ENCODE measurements around the gene DUSP28. TPM values are rescaled to one million over a fixed set of nuclear protein-coding genes. Genes with fewer than 3 reads are reported as not detected.

The DUSP28 gene
- total RNA-seq, 8 experiments from 2014 or later, result 4.4 to 11.2 (median 8.5) TPM

DNA sequence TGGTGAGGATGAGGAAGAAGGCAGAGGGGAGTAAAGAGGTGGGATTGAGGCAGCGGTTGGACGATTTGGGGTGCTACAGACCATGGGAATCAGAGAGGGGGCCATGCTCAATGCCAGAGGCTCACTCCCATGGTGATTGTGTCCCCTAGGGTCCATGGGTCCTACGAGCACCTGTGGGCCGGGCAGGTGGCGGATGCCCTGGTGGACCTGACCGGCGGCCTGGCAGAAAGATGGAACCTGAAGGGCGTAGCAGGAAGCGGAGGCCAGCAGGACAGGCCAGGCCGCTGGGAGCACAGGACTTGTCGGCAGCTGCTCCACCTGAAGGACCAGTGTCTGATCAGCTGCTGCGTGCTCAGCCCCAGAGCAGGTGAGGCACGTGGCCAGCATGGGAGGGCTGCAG is 31.6 kb downstream of the DUSP28 start:
- WGBS, 10 experiments, result 73 to 100% (median 98%) methylated on average over 1 to 5 of the region's 13 CpGs; no CpG with 5 or more reads in 4 of the 10 experiments
- ATAC-seq (replicated peaks in 6 of 8), result no peak
- in situ Hi-C loops (cut with MboI; ENCODE audit: low pct_unique_long_range_greater_than_20kb in 2 of 9, low sequenced_read_pairs in 9 of 9, unreplicated experiment in 9 of 9), result no loop called here
- Histone ChIP-seq H3K27ac (no peak overlapping the region), H3K4me1 (replicated peaks in 1 of 2) (peaks cover 8 to 11% of the 10 kb centered on the region in 2 donors), H3K4me3 (no peak overlapping the region)

DNA sequence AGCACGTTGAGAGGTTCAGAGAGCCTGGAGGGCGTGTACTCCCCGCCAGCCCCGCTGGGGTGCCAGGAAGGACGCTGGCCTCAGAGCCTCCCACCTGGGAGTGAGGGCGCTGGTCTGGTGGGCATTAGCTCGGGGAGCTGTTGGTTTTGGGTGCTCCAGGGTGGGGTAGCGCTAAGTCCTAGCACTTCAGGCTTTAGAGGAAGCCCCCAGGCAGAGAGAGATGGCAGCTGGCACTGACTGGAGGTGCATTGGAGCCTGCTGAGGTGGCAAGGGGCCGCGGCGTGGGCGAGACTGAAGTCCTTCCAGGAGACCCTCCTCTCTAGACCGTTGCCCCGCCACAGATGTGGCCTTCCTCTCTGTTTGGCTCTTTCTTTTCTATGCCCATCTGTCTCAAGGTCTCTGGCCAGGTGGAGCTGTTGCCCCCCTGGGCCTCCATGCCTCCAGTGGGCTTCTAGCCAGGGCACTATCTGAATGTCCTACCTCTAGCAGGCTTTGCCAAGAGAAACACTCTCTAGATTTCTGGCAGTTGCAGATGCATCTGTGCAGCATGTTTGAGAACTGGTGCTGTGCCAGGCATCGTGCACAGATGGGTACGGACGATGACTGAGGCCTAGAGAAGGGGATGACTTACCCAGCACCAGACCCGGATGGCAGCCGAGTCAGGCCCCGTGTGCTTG is 33.0 kb downstream of the DUSP28 start:
- ATAC-seq (replicated peaks in 6 of 8), result no peak
- 80 to 96% (median 90%) methylated on average over 1 to 12 of the region's 20 CpGs; no CpG with 5 or more reads in 5 of the 10 experiments for WGBS, 10 experiments
- Histone ChIP-seq H3K4me3 (no peak overlapping the region), H3K4me1 (replicated peaks in 1 of 2) (peaks cover 2 to 4% of the 10 kb centered on the region in 2 donors), H3K27ac (no peak overlapping the region)
- in situ Hi-C loops (cut with MboI; ENCODE audit: low pct_unique_long_range_greater_than_20kb in 2 of 9, low sequenced_read_pairs in 9 of 9, unreplicated experiment in 9 of 9), result no loop called here

DNA sequence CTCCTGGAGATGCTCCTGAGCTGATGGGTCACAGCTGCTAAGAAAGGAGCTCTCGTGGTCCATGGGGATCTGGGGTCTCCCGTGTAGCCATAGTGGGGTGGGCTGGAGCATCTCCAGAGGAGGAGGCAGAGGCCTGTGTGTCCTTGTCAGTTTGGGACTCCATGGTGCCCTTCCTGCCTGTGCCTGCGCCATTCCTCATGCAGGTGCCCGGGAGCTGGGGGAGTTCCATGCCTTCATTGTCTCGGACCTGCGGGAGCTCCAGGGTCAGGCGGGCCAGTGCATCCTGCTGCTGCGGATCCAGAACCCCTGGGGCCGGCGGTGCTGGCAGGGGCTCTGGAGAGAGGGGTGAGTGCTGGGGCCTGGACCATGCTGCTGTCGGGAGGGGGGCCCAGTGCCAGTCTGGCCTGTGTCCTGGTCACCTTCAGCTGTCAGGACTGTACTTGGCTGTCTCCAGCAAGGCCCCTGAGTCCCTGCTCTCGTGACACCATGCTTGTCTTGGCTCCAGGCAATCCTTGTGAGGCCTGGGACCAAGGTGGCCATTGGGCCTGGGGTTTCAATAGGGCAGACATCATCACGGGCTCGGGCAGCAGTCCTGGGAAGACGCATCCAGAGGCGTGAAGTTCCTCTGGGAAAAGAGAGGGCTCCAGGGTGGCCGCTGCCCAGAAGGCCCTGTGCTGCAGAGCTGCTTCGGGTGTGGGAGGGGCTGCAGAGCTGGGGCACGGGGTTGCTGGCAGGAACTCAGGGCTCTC is 33.7 kb downstream of the DUSP28 start:
- H3K27ac ChIP-seq, result no peak overlapping the region

DNA sequence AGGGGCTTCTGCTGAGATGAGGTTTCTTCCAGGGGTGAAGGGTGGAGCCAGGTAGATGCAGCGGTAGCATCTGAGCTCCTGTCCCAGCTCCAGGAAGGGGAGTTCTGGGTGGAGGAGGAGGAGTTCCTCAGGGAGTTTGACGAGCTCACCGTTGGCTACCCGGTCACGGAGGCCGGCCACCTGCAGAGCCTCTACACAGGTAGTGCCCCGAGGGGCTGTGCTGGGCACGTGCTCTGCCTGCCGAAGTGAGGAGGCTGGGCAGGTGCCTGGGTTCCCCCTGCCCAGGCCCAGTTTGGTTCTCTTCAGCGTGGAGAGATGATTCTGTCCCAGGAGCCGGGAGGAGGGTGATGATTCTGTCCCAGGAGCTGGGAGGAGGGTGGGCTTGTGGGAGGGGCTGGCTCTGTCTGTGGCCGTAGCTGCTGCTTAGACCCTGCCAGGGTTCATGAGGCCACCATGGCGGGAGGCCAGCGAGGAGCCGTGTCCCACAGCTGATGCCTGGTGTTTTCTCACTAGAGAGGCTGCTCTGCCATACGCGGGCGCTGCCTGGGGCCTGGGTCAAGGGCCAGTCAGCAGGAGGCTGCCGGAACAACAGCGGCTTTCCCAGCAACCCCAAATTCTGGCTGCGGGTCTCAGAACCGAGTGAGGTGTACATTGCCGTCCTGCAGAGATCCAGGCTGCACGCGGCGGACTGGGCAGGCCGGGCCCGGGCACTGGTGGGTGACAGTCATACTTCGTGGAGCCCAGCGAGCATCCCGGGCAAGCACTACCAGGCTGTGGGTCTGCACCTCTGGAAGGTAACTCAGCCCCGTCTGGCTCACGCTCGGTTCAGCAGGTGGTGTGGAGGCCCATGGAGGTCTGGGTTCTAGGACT is 34.6 kb downstream of the DUSP28 start:
- peak in 2 of 8 experiments; percentile 5 to 6 for ATAC-seq (replicated peaks in 6 of 8)
- 89 to 100% (median 100%) methylated on average over 1 to 9 of the region's 34 CpGs; no CpG with 5 or more reads in 7 of the 10 experiments for WGBS, 10 experiments
- Histone ChIP-seq H3K4me1 (replicated peaks in 1 of 2) (no peaks in the 10 kb centered on the region), H3K4me3 (no peak overlapping the region), H3K27ac (no peak overlapping the region)
- in situ Hi-C loops (cut with MboI; ENCODE audit: low pct_unique_long_range_greater_than_20kb in 2 of 9, low sequenced_read_pairs in 9 of 9, unreplicated experiment in 9 of 9), result no loop called here

More for the DNA sequence above, 33.7 kb downstream of the DUSP28 start:
- Histone ChIP-seq H3K4me3 (no peak overlapping the region), H3K4me1 (replicated peaks in 1 of 2) (no peaks in the 10 kb centered on the region)
- in situ Hi-C loops (cut with MboI; ENCODE audit: low pct_unique_long_range_greater_than_20kb in 2 of 9, low sequenced_read_pairs in 9 of 9, unreplicated experiment in 9 of 9), result no loop called here
- no peak for ATAC-seq (replicated peaks in 6 of 8)
- WGBS, 10 experiments, result 80 to 100% (median 90%) methylated on average over 1 of the region's 19 CpGs; no CpG with 5 or more reads in 6 of the 10 experiments

DNA sequence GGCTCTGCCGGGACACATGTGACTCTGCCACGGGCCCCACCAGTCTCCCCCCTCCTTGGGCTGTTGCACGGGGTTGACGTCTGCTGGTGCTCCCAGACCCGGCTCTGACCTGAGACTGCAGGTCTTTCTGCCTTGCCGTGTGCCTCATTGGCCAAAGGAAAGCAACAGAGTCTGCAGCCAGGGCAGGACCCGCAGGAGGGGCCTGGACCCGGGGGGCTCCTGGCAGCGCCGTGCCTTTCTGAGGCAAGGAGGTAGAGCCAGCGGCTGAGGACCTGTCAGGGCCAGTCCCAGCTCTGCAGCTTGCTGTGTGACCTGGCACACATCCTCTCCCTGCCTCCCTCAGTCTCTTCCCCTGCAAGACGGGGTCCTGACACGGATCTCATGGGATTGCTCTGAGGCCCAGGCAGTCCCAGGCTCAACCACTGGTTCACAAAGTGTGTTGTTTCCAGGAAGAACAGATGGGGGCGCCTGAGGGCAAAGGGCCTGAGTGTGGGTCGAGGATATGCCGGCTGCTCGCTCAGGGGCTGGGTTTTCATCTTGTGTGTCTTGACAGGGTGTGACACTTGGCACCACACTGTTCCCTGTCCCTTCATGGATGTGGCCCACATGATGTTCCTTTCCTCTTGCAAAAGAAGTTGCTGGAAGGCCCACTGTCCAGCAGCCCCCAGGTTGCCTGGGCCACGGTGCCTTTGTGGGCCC is 35.4 kb downstream of the DUSP28 start:
- in situ Hi-C loops (cut with MboI; ENCODE audit: low pct_unique_long_range_greater_than_20kb in 2 of 9, low sequenced_read_pairs in 9 of 9, unreplicated experiment in 9 of 9), result no loop called here
- Histone ChIP-seq H3K4me3 (no peak overlapping the region), H3K4me1 (replicated peaks in 1 of 2) (no peaks in the 10 kb centered on the region), H3K27ac (no peak overlapping the region)
- peak; percentile 4 to 73 (median 47) for ATAC-seq (replicated peaks in 6 of 8)
- 40 to 100% (median 54%) methylated on average over 2 to 6 of the region's 18 CpGs; no CpG with 5 or more reads in 6 of the 10 experiments for WGBS, 10 experiments

DNA sequence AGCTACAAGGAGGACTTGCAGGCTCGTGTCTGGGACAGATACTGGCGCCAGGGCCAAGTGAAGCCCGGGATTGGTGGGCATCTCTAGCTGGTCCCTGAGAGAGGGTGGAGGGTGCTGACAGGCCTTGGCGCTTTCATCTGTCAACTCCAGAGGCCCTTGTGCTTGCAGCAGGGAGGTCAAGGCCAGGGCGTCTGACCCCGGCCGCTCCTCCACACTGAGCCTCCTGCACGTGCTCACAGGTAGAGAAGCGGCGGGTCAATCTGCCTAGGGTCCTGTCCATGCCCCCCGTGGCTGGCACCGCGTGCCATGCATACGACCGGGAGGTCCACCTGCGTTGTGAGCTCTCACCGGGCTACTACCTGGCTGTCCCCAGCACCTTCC is 35.9 kb downstream of the DUSP28 start:
- in situ Hi-C loops (cut with MboI; ENCODE audit: low pct_unique_long_range_greater_than_20kb in 2 of 9, low sequenced_read_pairs in 9 of 9, unreplicated experiment in 9 of 9), result no loop called here
- no peak overlapping the region for H3K27ac ChIP-seq
- ATAC-seq (replicated peaks in 6 of 8), result no peak
- no peak overlapping the region for H3K4me3 ChIP-seq
- 60 to 94% (median 88%) methylated on average over 1 to 13 of the region's 17 CpGs; no CpG with 5 or more reads in 4 of the 10 experiments for WGBS, 10 experiments
- H3K4me1 ChIP-seq (replicated peaks in 1 of 2), result no peaks in the 10 kb centered on the region

DNA sequence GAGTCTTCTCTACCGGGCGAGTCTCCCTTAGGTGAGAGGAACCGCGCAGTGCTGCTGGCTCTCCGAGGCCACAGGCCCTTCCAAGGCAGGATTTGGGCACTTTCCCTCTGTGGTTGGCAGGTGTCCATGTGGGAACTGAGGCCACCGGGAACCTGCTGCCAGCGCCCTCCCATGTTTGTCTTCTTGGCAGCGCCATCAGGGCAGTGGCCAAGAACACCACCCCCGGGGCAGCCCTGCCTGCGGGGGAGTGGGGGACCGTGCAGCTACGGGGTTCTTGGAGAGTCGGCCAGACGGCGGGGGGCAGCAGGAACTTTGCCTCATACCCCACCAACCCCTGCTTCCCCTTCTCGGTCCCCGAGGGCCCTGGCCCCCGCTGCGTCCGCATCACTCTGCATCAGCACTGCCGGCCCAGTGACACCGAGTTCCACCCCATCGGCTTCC is 36.4 kb downstream of the DUSP28 start:
- no peaks in the 10 kb centered on the region for H3K4me1 ChIP-seq (replicated peaks in 1 of 2)
- ATAC-seq (replicated peaks in 6 of 8), result no peak
- in situ Hi-C loops (cut with MboI; ENCODE audit: low pct_unique_long_range_greater_than_20kb in 2 of 9, low sequenced_read_pairs in 9 of 9, unreplicated experiment in 9 of 9), result no loop called here
- WGBS, 10 experiments, result 100% methylated on average over 2 of the region's 23 CpGs; no CpG with 5 or more reads in 8 of the 10 experiments
- no peak overlapping the region for H3K4me3 ChIP-seq
- no peak overlapping the region for H3K27ac ChIP-seq

DNA sequence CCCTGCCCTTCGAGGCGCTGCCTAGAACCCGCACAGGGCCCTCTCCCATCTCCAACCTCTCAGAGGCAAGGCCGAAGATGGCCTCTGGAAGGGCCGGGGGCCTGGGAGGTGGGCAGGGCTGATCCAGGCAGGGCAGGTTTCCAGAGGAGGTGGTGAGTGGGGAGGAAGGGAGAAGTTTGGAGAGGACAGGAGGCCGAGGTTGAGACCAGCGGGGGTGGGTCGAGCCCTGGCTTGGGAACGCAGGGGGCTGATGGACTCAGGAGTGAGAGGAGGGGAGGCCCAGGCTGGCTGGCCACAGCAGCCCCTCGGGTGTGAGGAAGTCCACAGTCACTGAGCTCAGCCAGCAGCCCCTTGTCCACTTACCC is 36.9 kb downstream of the DUSP28 start:
- no peak for ATAC-seq (replicated peaks in 6 of 8)
- H3K4me1 ChIP-seq (replicated peaks in 1 of 2), result no peaks in the 10 kb centered on the region
- H3K27ac ChIP-seq, result no peak overlapping the region
- in situ Hi-C loops (cut with MboI; ENCODE audit: low pct_unique_long_range_greater_than_20kb in 2 of 9, low sequenced_read_pairs in 9 of 9, unreplicated experiment in 9 of 9), result no loop called here
- no peak overlapping the region for H3K4me3 ChIP-seq
- WGBS, 10 experiments, result no CpG with 5 or more reads among the region's 10 CpGs

DNA sequence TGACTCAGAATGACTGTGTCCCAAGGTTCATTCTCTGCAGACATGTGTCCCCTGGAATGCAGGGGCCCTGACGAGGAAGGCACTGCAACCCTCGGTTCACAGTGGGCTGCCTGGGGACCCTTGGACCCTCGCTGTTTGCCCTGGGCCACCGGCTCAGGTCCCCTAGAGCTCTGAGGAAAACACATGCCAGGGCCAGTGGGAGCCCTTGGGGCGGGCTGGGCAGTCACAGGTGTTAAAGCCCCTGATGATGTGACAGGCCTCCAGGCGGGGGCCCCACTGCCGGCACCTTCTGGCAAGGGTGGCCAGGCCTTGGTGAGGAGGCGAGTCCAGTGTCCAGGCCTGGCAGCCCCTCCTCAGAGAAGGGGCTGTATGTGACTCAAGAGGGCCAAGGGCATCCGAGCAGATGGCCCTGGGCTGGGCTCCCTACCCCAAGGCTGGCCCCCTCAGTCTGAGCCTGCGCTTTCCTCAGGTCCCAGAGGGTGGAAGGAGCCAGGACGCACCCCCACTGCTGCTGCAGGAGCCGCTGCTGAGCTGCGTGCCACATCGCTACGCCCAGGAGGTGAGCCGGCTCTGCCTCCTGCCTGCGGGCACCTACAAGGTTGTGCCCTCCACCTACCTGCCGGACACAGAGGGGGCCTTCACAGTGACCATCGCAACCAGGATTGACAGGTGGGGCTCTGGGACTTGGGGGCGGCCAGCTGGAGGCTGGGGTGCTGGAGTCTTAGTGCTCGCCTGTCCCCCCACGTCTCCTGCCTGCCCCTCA is 37.4 kb downstream of the DUSP28 start:
- 70 to 100% (median 100%) methylated on average over 1 to 2 of the region's 22 CpGs; no CpG with 5 or more reads in 7 of the 10 experiments for WGBS, 10 experiments

DNA sequence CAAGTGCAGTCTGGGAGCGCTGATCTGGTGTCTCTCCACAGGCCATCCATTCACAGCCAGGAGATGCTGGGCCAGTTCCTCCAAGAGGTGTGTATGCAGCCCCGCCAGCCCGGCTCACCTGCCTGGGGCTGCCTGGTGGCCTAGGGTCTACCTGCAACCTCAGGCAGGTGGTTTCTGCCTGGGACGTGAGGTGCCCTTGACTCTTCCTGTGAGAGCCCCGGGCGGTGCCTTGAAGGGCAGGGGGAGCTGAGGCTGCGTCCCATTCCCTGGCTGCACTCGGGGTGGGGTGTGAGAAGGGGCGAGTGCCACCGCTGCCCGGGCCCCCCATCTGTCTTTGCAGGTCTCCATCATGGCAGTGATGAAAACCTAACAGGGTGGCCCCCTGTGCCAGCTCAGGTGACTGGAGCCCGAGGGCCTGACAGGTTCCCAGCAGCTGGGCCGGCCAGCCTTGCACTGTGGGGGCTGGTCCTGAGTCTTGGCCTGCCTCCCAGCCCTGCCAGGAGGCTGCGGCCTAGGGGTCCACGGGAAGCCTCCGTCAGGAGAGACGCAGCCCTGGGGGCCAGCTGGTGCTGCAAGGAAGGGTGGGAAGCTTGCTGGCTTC is 38.3 kb downstream of the DUSP28 start:
- no peak for ATAC-seq (replicated peaks in 6 of 8)
- Histone ChIP-seq H3K27ac (no peak overlapping the region), H3K4me3 (no peak overlapping the region), H3K4me1 (replicated peaks in 1 of 2) (no peaks in the 10 kb centered on the region)
- in situ Hi-C loops (cut with MboI; ENCODE audit: low pct_unique_long_range_greater_than_20kb in 2 of 9, low sequenced_read_pairs in 9 of 9, unreplicated experiment in 9 of 9), result no loop called here
- 80 to 100% (median 94%) methylated on average over 1 to 4 of the region's 17 CpGs; no CpG with 5 or more reads in 6 of the 10 experiments for WGBS, 10 experiments

More for the DNA sequence above, 37.4 kb downstream of the DUSP28 start:
- in situ Hi-C loops (cut with MboI; ENCODE audit: low pct_unique_long_range_greater_than_20kb in 2 of 9, low sequenced_read_pairs in 9 of 9, unreplicated experiment in 9 of 9), result no loop called here
- H3K4me1 ChIP-seq (replicated peaks in 1 of 2), result no peaks in the 10 kb centered on the region
- no peak overlapping the region for H3K27ac ChIP-seq
- ATAC-seq (replicated peaks in 6 of 8), result no peak
- no peak overlapping the region for H3K4me3 ChIP-seq

DNA sequence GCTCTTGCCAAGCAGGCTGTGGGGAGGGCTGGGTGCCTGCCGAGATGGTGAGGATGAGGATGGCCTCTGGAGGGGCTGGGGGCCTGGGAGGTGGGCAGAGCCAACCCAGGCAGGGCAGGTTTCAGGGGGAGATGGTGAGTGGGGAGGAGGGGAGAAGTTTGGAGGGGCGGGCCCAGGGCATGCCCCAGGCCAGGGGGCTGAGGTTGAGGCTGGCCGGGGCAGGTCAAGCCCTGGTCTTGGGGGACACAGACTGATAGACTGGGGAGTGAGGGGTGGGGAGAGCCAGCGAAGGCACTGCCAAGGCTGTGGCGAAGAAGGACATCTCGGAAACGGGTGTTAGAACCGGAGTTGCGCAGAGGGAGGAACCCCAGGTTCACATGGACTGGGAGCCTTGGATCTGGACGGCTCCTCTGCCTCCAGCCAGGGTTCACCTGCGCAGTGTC is 39.0 kb downstream of the DUSP28 start:
- H3K4me3 ChIP-seq, result no peak overlapping the region
- no peaks in the 10 kb centered on the region for H3K4me1 ChIP-seq (replicated peaks in 1 of 2)
- H3K27ac ChIP-seq, result no peak overlapping the region
- in situ Hi-C loops (cut with MboI; ENCODE audit: low pct_unique_long_range_greater_than_20kb in 2 of 9, low sequenced_read_pairs in 9 of 9, unreplicated experiment in 9 of 9), result no loop called here
- WGBS, 10 experiments, result no CpG with 5 or more reads among the region's 11 CpGs
- no peak for ATAC-seq (replicated peaks in 6 of 8)
